Embryonic facial prominence (tissue), 1 donor: ENCODE data around the gene FERMT1.
"Not testable (repeated sequence)": the region's sequence is repeated elsewhere in the genome, so short reads cannot be mapped to it uniquely, and the experiment has no call there.

ENCODE experiments used
- DNase-seq: peaks from one replicate; pipeline ENCODE4 v3.0.0-alpha.2; 2016; ENCODE audit errors: extremely low spot score

The FERMT1 gene

GRCh38 chr20:6039766-6040165 is 83.1 kb downstream of the FERMT1 start:
- no peak for DNase-seq

DNA sequence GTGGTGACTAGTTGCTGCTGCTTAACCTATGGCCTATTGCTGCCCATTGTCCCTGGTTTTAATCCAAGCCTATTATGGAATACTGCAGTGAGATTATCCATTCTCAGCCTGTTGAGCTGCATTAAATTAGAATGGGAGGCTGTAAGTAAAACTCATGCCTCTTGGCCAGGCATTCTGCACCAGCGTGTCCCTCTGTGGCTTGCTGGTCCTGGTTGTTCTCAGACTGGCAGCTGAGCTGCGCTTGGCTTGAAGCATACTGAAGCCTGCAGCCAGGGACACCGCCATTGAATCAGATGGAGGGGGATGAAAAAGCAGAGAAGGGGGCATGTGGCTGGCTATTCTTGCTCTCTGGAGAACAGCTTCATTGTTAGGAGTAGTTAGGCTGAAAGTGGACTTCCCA is 84.6 kb downstream of the FERMT1 start:
- DNase-seq = no peak

- DNase-seq = no peak
Measured at GRCh38 chr20:6037082-6037481, 85.7 kb downstream of the FERMT1 start.

DNA sequence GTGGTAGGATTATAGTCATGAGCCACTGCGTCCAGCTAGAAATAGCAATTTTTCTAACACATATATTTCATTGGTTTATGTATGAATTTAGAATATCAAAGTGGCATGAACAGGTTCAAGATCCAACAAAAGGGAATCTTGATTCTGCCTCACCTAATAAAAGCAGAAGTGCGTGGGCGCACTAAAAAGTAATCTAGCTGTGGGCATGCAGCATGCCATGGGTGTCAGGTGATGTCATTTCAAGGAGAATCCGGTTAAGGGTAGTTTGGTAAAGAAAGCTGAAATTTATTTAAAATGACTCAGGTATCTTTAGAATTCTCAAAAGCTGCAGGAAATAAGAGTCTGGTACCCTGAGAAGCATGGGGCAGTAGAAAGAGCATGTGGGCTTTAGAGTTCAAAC is 86.6 kb downstream of the FERMT1 start:
- DNase-seq = no peak

GRCh38 chr20:6034134-6034969 is 88.5 kb downstream of the FERMT1 start:
- DNase-seq = no peak

DNA sequence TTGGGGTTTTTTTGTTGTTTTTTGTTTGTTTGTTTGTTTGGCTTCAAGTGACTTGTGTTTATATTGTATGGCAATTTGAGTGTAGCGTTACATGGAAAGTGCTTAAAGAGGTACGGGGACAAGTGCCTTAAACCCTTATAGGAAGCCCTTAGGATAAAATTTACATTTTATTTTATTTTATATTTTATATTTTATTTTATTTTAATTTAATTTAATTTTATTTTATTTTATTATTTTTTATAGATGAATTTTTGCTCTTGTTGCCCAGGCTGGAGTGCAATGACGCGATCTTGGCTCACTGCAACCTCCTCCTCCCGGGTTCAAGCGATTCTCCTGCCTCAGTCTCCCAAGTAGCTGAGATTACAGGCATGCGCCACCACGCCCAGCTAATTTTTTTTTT is 89.9 kb downstream of the FERMT1 start:
- not testable (repeated sequence) for DNase-seq

GRCh38 chr20:6030453-6031080 is 92.3 kb downstream of the FERMT1 start:
- DNase-seq = no peak

GRCh38 chr20:6029538-6029937 is 93.3 kb downstream of the FERMT1 start:
- DNase-seq = no peak

DNA sequence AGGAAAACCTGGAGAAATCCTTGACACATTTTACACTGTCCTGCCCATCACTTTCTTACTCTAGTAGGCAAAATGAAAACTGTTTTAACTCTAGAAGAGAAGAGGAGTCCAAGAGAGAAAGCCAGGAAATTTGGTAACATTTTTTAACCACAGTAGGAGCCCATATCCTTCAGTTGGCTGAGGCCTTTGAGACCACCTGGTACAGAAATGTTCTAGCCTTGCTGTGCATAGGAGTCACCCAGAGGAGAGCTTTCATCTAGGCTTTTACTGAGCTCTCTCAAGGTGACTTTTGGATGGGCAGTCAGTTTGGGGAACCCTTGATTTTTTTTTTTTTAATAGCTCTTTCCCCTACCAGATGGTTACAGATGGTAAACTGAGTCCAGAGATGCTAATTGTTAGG is 94.0 kb downstream of the FERMT1 start:
- DNase-seq = no peak

DNA sequence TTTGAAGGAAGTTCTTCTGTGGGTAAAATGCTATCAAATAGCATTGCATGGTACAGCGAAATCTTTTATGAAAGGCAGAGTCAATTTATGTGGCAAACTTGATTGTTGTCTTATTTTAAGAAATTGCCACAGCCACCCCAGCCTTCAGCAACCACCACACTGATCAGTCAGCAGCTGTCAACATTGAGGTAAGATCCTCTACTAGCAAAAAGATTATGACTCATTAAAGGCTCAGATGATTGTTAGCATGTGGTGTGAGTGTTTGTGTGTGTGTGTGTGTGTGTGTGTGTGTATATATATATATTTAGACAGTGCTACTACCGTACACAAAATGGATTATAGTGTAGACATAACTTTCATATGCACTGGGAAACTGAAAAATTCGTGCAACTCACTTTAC is 96.8 kb downstream of the FERMT1 start:
- no peak for DNase-seq
